Activated effector memory CD4-positive, alpha-beta T cell treated with anti-CD3 and anti-CD28 coated beads, Interleukin-2, amount 50 U/mL, for 16 hours (primary cell): ENCODE data around the gene ADGRG2.
"Not testable (repeated sequence)": the region's sequence is repeated elsewhere in the genome, so short reads cannot be mapped to it uniquely, and the experiment has no call there.

Source experiments
- DNase-seq: peaks from one replicate; pipeline ENCODE4 v3.0.0-alpha.2; 2020

ADGRG2 gene

DNA sequence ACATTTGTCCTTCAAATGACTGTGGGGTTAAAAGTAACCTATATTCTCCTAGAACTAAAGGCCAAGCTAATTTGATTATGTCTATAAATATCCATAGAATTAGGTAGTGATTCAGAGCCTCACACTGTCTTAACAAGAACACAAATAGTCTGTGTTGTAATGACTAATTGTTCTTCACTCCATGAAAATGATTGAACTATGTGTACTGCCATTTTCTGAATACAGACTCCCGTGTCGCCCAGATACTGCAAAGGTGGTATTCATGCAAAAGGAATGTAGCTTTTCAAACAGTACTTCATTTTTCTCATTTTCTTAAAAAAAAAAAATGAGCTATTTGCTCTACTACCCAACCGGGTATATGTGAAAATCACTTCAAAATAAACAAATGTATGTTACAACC, 127.0 kb downstream of the ADGRG2 start:
- no peak for DNase-seq

DNA sequence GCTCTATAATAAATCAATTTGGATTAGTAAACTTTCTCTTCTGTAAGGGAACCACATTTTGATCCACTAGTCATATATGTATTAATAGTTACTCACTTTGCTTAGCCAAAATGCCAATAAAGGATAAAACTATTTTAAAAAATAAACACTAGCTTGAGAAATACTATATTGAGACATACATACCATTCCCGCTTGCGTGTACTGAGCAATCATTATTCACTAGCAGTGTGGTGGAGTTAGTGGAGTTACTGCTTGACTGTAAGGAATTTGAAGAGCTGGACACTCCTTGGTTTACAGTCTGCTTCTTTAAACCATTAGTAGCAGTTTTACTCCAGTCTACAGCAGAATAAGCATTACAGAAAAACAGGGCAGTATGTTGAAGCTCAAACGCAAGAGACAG, 127.6 kb downstream of the ADGRG2 start:
- DNase-seq: no peak

GRCh38 chrX:18992829-18993228, 129.4 kb downstream of the ADGRG2 start:
- DNase-seq: no peak

DNA sequence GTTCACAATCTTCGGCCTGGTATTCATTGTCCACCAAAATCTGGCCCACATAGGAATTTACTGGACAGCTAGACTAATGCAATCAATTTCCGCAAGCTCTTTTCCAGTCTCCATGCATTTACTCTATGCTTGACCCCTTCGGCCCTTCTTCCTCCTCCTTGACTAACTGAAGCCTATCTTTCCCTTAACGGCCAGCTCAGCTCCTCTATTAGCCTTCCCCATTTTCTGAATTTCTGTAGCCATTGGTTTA, 137.2 kb downstream of the ADGRG2 start:
- no peak for DNase-seq

- DNase-seq: peak; percentile 93
Measured at GRCh38 chrX:18984381-18985185, 137.7 kb downstream of the ADGRG2 start.

- peak; percentile 84 for DNase-seq
Measured at GRCh38 chrX:18983666-18984380, 138.4 kb downstream of the ADGRG2 start, which contains the start of gene PHKA2. TSS of gene PHKA2 (minus strand) at chrX:18984114. CDS start at chrX:18983932, 182 bp downstream.

- DNase-seq: no peak
Measured at GRCh38 chrX:18981124-18981807, 141.0 kb downstream of the ADGRG2 start.

- DNase-seq: not testable (repeated sequence)
Measured at GRCh38 chrX:18980262-18980661, 142.0 kb downstream of the ADGRG2 start.

DNA sequence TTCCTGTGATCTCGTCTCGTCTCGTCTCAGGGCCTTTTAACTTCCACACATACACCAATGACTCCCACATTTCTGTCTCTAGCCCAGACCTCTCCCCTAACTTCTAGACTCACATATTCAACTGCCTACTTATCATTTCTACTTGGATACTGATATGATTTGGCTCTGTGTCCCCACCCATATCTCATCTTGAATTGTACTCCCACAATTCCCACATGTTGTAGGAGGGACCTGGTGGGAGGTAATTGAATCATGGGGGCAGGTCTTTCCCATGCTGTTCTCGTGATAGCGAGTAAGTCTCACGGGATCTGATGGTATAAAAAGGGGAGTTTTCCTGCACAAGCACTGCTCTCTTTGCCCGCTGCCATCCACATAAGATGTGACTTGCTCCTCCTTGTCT, 147.3 kb downstream of the ADGRG2 start:
- DNase-seq: no peak

DNA sequence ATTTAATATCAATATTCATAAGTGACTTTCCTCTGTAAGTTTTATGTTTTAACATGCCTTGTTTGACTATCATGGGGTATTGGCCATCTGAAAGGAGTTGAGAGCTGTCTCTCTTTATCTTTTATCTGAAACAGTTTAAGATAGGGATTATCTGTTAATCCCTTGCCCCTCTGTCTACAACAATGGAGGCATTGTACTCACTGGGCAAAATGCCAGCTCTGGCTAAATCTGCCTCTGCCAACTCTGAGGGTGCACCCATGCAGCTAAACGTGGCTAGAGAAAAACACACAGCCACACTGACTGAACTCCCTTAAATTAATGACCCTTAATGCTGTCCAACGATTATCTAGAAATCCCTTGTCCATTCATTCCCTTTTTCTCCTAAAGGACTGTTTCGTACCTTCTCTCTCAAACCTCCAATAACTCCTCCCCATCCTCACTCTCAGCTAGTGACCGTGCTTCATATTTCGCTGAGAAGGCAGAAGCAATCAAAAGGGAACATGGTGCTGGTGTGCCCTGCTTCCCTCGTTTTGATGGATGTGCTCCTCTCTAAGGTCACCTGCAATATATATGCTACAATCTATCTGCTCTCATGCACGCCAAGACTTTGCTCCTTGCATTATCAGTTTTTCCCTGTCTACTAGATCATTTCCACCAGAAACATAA, 148.6 kb downstream of the ADGRG2 start:
- DNase-seq: no peak

GRCh38 chrX:18971506-18971905, 150.8 kb downstream of the ADGRG2 start:
- DNase-seq: no peak

DNA sequence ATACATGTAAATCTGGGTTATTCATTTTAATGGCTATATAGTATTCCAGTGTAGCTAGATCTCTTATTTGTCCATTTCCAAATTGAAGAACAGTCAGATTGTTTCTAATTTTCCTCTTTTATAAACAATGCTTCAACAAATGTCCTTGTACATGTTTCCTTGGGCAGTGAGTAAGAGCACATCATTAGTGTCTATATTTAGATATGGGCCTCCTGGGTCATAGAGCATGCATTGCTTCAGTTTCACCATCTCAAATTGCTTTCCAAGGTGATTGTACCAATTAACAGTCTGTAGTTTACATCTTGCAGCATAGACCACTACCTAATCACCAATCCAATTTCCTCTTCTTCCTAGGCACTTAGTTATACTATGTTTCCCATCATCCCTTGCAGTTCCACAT, 151.8 kb downstream of the ADGRG2 start:
- DNase-seq: no peak

DNA sequence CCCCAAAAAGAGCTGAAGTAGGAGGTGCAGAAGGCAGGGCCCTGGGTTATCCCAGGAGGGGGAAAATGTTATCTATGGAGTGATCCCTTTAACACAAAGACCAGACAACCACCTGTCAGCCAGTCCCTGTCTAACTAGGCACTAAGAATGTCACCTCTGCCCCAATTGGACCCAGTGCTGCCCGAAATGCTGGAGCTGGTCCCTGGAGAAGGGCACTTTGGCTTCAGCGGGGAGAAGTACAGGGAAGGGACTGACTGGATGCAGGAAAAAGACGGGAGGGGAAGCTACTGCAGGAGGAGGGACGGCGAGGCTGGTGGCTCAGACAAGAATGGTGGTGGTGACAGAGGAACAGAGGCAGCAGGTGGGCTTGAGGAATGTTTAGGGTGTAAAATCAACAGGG, 155.6 kb downstream of the ADGRG2 start:
- no peak for DNase-seq

GRCh38 chrX:18964901-18965300, 157.4 kb downstream of the ADGRG2 start:
- no peak for DNase-seq

GRCh38 chrX:18964026-18964425, 158.2 kb downstream of the ADGRG2 start:
- no peak for DNase-seq

DNA sequence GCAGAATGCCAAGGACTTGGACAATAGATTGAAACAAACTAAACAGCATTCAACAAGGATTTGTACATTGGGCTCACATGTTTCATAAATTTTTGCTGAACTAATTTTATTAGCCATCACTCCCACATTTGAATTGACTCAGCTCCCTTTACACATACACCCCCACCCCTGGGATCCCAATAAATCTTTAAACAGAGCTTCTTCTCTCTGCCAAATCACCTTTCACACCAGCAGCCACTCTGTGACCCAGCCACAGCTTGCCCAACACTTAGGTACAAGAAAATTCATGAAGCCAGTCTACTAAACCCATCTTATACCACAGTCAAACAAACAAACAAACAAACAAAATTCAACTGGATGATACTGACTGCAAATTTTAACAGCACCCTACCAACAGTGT, 159.9 kb downstream of the ADGRG2 start:
- DNase-seq: no peak

- DNase-seq: no peak
Measured at GRCh38 chrX:18961686-18962085, 160.6 kb downstream of the ADGRG2 start.

- DNase-seq: no peak
Measured at GRCh38 chrX:18956303-18957032, 165.8 kb downstream of the ADGRG2 start.

GRCh38 chrX:18955676-18956075, 166.6 kb downstream of the ADGRG2 start:
- no peak for DNase-seq

GRCh38 chrX:18951032-18951431, 171.2 kb downstream of the ADGRG2 start:
- DNase-seq: no peak

- no peak for DNase-seq
Measured at GRCh38 chrX:18949944-18950301, 172.3 kb downstream of the ADGRG2 start.

DNA sequence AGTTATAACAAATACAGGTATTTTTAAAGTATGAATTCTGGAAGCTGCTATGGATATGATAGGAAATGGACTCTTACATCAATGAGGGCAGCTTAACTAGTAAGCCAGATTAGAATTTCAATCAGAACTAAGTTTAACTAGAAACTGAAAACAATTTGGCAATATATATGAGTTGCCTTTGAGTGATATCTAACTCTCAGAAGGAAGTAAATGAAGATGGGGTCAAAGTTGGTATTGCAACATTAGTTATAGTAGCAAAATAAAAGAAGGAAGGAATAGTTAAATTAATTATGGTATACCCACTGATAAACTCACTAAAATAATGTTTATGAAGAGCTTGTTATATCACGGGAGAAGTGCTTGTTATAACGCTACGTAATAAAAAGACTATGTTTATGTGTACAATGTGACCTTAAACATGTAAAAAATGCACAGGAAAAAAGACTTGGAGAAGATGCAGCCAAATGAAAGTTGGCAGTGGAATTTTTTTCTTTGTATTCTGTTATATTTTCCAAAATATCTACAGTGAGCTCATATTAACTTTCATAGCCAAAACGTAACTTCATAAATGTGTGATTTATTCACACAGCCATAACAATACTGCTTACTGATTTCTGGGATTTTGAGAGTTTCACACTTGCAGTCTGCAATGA, 172.9 kb downstream of the ADGRG2 start:
- no peak for DNase-seq
